ENCODE data around the gene PIP4K2C.
"Not testable (repeated sequence)": the region's sequence is repeated elsewhere in the genome, so short reads cannot be mapped to it uniquely, and the experiment has no call there.

PIP4K2C gene

DNA sequence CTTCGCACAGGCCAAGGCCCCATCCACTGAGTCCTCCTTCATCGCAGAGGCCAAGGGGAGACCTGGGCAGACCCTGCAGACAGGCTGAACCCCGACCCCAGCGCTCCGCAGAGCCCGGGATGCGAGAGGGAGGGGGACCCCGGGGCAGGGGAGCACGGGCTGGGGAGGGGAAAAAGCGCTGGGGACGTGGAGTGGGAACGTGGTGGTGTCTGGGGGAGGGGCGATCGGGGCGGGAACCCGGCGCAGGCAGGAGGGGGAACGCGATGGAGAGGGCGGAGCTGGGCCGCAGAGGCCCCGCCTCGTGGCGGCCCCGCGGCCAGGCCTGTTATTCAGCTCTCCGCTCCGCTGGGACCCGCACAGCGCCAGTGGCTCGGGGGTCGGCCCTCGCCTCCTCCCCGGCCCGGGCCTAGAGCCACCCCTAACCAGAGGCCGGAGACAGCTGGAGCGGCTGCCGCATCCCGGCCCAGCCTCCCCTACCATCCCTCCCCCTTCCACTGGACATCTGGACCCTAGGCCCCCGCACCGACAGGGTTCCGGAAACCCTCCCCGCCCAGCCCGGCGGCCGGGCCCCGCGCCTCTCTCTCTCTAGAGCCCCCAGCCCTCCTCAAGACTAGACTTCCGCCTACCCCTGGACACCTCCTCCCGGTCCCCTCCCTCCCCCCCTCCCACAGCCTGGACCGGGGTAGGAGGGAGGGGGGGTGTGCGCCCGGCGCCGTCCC, 20.3 kb downstream of the PIP4K2C start, which contains the start of gene ARHGEF25:
Gene ARHGEF25 (plus strand): TSS at position 328 of the 719 bp plus-strand sequence. CDS start 460 bp downstream, outside the sequence.
- DNase-seq, result peak; percentile 50

GRCh38 chr12:57611827-57612710, 21.1 kb downstream of the PIP4K2C start:
- no peak for DNase-seq

- no peak for DNase-seq
Observed at GRCh38 chr12:57612711-57613426, 21.9 kb downstream of the PIP4K2C start.

DNA sequence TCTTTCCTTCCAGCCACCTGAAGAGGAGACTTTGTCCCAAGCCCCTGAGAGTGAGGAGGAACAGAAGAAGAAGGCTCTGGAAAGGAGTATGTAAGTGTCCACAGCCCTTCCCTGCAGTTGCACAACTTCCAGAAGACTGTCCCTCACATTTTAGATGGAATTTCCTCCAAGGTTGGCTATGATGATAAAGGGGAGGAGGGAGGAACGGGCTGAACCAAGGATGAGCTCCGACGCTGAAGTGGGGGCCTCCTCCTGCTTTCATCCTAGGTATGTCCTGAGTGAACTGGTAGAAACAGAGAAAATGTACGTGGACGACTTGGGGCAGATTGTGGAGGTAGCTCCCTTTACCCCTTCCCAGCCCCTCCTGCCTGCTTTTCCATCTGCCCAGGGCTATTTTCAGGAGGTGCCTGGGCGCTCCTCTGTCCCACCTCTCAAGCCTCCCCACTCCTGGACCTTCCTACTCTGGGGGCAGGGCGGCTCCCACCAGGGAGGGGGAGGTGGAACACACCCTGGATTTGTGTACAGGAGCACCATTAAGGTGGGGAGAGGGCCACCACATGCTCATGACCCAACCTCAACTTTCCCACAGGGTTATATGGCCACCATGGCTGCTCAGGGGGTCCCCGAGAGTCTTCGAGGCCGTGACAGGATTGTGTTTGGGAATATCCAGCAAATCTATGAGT, 22.6 kb downstream of the PIP4K2C start:
- no peak for DNase-seq

GRCh38 chr12:57614178-57614947, 23.4 kb downstream of the PIP4K2C start:
- DNase-seq, result no peak

DNA sequence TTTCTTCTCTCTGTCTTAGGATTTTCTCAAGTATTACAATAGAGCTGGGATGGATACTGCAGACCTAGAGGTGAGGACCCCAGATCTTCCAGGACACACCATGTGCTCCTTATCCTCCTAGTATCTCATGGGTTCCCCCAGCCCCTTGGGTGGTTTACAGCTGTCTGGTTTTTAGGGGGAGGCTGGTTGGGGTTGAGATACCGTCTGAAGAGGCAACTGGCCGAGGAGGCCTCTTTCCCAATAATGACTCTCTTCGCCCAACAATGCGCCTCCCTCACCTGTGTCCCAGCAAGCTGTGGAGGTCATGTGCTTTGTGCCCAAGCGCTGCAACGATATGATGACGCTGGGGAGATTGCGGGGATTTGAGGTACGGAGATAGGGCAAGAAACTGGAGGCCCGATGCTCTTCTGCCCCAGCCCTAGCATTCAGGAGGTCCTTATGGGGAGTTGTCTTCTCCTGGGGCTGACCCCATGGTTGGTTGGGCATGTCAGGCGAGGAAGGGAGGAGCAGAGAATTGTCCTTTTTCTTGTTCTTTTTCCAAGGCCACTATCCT, 24.0 kb downstream of the PIP4K2C start:
- DNase-seq, result no peak

DNA sequence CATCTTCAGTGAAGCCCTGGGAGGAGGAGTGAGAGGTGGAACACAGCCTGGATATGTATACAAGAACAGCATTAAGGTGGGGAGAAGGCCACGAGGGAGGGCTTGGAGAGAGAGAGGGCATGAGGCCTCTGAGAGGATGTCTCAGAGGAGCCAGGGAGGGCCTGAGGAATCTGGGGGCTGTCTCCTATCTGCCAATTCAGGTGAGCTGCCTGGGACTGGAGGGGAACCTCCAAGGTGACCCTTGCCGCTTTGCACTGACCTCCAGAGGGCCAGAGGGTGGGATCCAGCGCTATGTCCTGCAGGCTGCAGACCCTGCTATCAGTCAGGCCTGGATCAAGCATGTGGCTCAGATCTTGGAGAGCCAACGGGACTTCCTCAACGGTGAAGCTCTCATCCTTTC, 24.6 kb downstream of the PIP4K2C start:
- no peak for DNase-seq

DNA sequence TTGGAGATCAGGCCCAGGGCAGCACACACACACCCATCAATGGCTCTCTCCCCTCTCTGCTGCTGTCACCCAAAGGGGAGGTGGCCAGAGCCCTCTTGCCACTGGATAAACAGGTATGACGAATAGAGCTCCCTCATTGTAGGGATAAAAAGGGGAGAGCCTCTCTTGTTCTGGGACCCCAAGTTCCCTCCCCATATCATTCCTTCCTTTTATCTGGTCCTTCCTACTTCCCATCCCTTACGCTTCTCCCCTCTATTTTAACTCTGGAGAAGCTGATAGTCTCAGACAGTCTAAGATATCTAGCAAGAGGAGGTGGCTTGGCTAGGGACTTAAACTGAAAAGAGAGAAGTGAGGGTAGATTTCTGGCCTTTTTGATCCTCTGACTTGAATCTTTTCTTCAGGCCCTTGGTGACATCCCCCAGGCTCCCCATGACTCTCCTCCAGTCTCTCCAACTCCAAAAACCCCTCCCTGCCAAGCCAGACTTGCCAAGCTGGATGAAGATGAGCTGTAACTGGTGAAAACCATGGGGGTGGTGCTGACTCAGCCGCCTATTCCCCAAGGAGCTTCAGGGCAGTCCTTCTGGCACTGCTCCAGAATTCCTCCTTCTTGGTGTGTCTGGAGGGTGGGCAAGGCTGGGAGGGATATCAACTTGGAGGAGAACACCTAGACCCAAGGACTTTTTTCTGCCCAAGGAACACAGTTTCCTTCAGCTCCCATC, 25.6 kb downstream of the PIP4K2C start:
- no peak for DNase-seq

DNA sequence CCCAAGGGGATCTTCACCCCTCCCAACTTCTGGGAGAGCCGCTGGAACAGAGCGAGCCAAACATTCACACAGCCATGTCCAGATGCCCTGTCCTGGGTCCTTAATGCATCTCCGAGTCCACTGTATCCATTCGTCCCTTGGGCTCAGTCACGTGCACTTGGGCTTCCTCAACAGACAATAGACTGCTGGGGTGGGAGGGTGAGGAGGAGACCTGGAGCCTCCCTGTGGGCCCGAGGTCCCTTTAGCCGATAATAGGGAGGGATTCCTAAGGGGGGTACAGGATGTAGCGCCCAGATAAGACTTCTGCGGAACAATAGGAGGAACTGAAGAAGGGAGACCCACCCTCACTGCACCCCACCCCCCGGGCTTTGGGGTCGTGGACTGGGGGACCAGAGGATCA, 26.9 kb downstream of the PIP4K2C start:
- no peak for DNase-seq

DNA sequence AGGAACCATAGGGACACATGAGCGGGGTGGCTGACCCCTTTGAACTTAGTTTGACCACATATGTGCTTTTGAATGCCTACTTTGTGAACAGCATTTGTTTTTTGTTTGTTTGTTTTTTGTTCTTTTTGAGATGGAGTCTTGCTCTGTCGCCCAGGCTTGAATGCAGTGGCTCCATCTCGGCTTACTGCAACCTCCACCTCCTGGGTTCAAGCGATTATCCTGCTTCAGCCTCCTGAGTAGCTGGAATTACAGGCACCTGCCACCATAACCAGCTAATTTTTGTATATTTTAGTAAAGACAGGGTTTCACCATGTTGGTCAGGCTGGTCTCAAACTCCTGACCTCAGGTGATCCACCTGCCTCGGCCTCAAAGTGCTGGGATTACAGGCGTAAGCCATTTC, 27.4 kb downstream of the PIP4K2C start:
- not testable (repeated sequence) for DNase-seq

DNA sequence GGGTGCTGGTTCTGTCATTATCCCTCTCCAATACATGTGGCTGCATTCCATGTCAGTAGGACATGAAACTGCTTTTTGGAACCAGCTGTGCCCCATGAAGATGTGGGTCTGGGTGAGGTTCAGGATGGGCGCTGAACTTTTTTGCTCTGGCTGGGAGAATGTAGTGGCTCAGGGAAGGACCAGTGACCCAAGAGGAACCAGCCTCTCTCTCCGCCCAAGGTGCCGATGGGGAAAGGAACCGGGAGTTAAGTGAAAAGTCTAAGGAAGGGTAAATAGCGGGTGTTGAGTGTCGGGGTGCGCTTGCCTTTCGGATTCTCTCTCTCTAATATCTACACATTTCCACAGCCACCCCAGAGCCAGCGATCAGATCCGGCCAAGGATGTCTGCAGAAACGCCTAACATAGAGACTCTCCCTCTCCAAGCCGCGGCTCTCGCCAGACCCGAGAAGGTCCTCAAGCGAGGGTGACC, 28.0 kb downstream of the PIP4K2C start:
- DNase-seq, result no peak

- peak; percentile 33 for DNase-seq
Observed at GRCh38 chr12:57619434-57620244, 28.6 kb downstream of the PIP4K2C start.

DNA sequence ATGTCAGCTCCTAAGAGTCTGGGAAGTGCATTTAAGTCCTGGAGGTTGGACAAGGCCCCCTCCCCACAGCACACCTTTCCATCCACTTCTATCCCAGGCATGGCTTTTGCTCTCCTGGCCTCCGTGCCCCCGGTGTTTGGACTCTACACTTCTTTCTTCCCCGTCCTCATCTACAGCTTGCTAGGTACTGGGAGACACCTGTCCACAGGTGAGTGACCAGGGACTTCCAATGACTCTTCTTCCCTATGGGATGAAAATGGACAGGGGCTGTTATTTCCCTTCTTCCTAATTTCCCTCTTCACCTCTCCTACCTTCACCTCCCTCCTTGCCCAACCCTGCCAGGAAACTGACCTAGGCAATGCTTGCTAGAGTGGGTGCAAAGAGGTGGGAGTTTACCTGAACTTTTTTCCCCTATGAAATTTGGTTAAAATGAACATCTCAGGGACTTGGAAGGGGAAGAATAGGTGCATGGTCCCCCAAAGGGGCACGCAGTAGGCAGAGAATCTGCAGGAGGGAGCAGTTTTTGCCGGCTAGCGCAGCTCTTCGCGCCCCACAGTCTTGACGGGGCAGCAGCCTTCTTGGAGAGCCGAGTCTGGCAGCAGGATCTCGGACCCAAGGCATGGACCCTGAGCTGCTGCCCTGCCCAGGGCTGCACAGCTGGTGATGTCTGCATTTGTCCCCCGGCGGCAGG, 29.4 kb downstream of the PIP4K2C start:
- DNase-seq, result no peak

GRCh38 chr12:57620936-57621496, 30.0 kb downstream of the PIP4K2C start:
- DNase-seq, result no peak

DNA sequence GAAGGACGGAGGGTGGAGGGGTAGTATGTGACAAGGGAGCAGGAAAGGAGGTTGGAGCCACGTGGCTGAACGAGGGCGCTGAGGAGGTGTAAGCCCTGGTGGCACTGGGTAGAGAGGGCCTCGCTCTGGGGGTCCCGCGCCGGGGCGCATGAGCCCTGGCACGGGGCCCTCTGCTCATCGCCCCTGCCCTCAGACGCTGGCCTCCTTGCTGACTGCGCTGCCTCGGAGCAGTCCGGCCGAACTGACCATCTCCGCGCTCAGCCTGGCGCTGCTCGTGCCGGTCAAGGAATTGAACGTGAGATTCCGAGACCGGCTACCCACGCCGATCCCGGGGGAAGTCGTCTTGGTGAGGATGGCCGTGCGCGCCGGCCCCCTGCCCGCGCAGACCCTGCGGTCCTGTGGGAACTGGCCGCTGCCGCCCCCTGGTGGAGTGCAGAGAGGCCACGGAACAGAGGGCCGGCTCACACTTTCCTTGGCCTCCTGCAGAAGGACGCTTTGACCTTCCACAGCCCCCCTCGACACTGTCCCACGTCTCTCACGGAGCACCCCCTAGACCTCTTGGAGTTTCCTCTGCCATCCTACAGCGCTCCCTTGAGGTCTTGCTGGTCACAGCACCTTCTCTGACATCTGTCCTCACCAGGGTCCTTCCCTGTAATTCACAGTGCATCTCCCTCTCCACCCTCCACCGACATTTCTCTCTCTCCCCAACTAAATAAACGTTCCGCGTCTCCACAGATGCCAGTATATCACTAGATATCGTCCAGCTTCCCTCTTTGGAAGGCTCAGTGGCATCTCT, 30.7 kb downstream of the PIP4K2C start:
- peak; percentile 60 for DNase-seq

DNA sequence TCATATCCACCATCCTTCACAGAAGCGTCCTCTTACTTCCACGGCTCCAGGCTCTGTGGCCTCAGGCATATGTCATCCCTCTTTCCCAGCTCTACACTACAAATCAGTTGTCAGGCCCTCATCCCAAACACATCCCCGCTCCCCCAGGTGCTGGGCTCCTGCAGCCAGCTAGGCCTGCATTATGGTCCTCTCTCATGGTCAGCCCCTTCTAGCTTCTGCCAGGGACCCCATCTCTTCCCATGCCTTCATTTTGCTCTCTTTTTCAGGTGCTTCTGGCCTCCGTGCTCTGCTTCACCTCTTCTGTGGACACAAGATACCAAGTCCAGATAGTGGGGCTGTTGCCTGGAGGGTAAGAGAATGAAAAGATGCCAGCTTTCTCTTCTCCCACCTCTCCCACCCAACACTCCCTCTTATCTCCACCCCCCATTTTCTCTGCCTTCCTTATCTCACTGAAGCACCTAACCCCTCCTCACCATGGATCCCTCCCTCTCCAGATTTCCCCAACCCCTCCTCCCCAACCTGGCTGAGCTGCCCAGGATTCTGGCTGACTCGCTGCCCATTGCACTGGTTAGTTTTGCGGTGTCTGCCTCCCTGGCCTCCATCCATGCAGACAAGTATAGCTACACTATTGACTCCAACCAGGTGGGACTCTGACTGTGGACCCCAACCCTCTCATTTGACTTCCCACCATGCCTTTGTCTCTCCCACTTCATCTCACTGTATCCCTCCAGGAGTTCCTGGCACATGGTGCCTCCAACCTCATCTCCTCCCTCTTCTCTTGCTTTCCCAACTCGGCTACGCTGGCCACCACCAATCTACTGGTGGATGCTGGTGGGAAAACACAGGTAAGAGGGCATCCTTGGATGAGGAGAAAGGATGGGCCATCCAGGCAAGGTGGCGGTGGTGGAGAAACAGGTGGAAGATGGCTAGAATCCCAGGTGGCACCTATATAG, 31.6 kb downstream of the PIP4K2C start:
- no peak for DNase-seq

DNA sequence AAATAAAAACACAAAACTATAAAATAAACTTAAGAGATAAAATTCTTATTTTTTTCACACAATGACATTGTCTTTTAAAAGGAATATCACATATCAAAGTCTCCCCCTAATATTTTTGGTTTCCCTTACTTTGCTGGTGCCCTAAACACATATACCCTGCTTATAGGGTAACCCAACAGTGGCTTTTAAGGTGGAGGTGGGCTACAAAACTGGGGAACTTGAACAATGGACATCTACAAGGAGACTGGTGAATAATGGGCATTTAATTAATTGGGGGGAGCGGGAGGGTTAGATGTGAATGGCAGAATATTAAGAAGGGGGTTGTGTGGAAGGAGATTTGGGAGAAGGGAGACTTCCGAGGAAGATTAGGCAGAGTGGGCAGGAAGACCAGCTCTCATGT, 32.4 kb downstream of the PIP4K2C start:
- DNase-seq, result no peak

Data from CD4-positive, alpha-beta T cell treated with Interleukin-21 for 1 hour (primary cell).